Activated CD4-positive, CD25-positive, alpha-beta regulatory T cell treated with anti-CD3 and anti-CD28 coated beads, Interleukin-2, amount 50 U/mL, for 24 hours (primary cell): ENCODE measurements around the gene CUZD1.
"Not testable (repeated sequence)": the region's sequence is repeated elsewhere in the genome, so short reads cannot be mapped to it uniquely, and the experiment has no call there.

ENCODE experiments used
- ATAC-seq, 2 donors: fragments of 150-1000 bp; cut with Tn5 transposase; one replicate each; pipeline ENCODE4 v1.10.0; 2021; ENCODE audit warnings: mild to moderate bottlenecking in 1 of 2, moderate library complexity in 1 of 2

CUZD1 gene, protein sequence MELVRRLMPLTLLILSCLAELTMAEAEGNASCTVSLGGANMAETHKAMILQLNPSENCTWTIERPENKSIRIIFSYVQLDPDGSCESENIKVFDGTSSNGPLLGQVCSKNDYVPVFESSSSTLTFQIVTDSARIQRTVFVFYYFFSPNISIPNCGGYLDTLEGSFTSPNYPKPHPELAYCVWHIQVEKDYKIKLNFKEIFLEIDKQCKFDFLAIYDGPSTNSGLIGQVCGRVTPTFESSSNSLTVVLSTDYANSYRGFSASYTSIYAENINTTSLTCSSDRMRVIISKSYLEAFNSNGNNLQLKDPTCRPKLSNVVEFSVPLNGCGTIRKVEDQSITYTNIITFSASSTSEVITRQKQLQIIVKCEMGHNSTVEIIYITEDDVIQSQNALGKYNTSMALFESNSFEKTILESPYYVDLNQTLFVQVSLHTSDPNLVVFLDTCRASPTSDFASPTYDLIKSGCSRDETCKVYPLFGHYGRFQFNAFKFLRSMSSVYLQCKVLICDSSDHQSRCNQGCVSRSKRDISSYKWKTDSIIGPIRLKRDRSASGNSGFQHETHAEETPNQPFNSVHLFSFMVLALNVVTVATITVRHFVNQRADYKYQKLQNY

DNA sequence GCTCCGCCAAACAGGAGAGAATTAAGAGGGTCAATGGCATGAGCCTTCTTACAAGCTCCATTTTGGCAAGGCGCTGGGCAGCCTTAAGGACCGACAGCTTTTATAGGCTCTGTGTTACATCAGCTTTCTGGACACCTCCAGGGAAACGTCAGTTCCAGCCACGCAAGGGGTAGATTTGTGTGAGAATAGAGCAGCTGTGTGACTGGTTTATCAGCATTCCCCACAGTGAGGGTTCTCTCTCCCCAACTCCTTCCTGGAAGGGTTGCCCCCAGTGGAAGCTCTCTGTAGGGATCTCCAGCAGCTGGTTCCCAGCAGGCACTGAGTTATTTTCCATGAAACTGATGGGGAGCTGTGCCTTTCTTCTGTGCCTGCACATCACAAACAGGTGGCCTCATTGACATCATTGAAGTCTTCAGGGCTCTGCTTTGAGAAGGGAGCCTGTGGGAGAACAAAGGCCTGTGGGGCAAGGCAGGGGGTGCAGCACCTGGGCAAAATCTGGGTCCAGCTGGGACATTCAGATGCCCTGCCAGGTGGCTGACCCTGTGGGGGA lies at the start of gene CUZD1:
CUZD1 (minus strand) TSS at position 75 of the 550 bp plus-strand sequence; CDS start at position 61, 14 bp downstream.
- ATAC-seq = no peak

DNA sequence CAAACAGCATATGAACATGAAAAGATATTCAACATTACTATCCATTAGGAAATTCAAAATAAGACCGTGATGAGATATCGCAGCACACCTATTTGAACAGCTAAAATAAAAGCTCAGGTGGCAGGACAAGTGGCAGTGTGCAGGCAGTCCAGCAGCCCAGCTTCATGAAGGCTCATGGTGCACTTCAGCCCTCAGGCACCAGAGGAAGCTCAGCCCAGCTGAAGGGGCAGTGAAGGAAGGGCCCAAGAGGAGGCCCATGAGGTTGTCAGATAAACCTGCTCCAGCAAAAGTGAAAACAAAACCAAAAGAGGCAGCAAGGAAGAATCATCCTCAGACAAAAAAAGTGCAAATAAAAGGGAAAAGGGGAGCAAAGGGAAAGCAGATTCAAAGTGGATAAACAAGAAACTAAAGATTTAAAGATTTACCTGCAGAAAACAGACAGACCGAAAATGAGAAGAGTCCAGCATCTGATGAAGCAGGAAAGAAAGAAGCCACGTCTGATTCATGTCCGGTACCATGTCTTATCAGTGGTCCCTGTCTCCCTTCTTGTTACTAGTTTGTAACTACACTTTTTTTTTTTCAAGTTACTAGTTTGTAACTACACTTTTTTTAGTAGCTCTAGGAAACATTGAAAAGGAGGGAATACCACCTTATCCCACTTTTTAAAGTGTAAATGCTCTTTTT lies 48.7 kb upstream of the CUZD1 start:
- ATAC-seq = no peak

DNA sequence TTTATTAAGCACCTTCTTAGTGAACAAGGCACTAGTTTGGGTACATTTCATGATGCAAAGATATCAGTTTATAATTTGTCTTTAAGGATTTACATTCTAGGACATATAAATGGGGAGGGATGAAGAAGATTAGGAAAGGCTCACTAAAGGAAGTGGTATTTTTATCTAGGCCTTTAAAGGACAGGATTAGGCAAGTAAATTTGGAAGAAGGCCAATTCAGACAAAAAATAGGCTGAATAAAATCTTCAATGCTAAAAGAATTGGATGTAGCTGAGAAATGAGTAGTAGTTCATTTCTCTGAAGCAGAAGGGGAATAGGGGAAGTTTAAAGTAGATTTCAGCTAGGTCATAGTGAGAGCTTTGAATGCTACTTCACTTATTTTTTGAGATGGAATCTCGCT lies 38.5 kb upstream of the CUZD1 start:
- ATAC-seq = no peak

DNA sequence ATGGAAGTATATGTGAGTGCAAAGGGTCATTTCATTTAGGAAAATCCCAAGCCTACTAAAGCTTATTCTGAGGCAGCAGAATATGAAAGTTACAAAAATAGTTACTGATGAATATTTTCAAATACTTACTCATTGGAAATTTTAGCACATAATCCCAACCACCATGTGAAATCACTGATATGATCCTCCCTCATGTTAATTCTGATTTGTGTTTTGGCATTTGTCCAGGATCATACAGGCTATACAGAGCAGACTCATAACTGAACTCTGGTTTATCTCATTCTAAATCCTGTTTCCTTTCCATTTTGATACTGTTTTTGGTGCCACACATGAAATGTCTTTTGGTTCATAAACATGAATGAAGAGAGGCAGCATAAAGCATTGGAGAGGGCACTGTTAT lies 37.1 kb upstream of the CUZD1 start:
- no peak for ATAC-seq

GRCh38 chr10:122879339-122880273 lies 33.9 kb upstream of the CUZD1 start, which contains the start of gene FAM24B:
TSS of gene FAM24B (minus strand) at chr10:122879581. CDS start at chr10:122850515, 29,066 bp downstream.
- peak; percentile 79 to 81 for ATAC-seq

DNA sequence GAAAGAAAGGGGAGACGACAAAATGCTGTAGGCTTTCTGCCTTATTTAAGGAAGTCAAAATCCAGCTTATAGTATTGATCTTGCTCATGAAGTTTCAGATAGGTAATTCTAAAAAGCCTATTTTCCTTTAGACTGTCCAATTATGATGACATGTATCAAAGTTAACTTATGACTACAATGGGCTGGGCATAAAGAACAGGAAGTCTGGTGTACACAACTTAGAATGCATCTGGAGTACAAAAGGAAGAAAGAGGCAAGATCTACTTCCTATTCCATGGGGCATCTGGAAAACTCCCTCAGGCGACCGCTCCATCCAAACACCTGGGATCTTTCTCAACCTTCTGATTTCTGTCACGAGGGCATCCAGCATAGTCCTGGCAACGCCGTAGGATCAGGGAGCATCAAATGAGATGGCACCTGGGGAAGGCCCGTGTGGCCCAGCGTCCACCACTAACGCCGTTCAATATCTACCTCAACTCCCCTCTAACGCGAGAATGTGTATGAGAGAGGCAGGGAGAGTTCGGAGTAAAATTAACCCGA lies 33.2 kb upstream of the CUZD1 start:
- peak; percentile 8 to 17 for ATAC-seq

- ATAC-seq = no peak
These were observed 31.6 kb upstream of the CUZD1 start for GRCh38 chr10:122877264-122877663.

DNA sequence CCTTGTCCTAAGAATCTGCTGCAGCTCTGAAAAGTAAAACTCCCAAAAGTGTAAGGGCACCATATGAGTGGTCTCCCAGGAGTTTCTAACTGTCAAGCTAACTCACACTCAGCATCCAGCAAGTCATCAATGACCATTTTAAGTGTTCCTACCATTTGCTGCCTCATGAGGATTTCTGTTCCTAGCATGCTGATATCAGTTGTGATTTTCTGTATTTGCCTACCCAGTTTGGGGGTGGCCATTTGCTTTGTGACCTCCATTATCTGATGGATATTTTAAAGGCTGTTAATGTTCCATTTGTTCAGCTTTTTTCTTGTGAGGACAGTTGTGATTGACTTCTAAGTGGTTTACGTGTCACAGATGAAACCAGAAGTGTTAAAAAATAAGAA lies 30.8 kb upstream of the CUZD1 start:
- ATAC-seq = no peak

DNA sequence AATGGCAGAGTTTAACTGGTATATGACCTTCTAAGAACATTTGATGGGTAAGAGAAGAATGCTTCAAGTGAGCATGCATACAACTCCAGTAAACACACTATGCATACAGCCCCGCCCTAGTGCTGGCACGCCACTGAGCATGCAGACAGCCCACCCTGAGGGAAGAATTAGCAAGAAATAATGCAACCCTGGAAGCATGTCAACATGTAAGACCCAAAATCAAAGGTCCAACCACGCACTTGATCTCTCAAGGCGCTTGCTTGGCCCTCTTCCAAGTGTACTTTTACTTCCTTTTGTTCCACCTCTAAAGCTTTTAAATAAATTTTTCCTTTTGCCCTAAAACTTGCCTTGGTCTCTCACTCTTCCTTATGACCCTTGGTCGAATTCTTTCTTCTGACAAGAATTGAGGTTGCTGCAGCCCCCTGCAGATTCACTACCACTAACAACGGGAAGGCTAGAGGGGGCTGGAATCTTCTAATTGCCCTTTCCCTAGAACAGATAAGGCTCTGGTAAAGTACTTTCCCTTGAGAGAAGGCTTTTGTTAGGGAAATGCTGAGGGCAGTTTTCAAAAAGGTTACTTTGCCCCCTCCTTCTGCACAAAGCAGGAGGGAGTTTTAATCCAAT lies 30.3 kb upstream of the CUZD1 start:
- no peak for ATAC-seq

GRCh38 chr10:122871947-122872346 lies 26.3 kb upstream of the CUZD1 start:
- ATAC-seq = not testable (repeated sequence)

GRCh38 chr10:122868768-122869167 lies 23.1 kb upstream of the CUZD1 start:
- ATAC-seq = not testable (repeated sequence)

DNA sequence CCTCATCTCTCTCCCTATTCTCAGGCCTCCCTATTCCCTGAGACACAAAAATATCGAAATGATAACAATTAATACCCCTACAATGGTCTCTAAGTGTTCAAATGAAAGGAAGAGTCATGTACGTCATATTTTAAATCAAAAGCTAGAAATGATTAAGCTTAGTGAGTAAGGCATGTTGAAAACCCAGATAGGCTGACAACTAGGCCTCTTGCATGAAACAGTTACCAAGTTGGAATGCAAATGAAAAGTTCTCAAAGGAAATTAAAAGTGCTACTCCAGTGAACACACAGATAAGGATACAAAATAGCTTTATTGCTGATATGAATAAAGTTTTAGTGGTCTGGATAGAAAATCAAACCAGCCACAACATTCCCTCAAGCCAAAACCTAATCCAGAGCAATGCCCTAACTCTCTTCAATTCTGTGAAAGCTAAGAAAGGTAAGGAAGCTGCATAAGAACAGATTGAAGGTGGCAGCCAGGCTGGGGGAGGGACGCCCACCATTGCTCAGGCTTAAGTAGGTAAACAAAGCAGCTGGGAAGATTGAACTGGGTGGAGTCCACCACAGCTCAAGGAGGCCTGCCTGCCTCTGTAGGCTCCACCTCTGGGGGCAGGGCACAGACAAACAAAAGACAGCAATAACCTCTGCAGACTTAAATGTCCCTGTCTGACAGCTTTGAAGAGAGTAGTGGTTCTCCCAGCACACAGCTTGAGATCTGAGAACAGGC lies 21.3 kb upstream of the CUZD1 start:
- peak in 1 of 2 donors; percentile 65 for ATAC-seq

GRCh38 chr10:122864901-122865300 lies 19.2 kb upstream of the CUZD1 start:
- no peak for ATAC-seq

- ATAC-seq = no peak
These were observed 18.5 kb upstream of the CUZD1 start for GRCh38 chr10:122864194-122864592.

- ATAC-seq = no peak
These were observed 17.8 kb upstream of the CUZD1 start for GRCh38 chr10:122863216-122864193.

DNA sequence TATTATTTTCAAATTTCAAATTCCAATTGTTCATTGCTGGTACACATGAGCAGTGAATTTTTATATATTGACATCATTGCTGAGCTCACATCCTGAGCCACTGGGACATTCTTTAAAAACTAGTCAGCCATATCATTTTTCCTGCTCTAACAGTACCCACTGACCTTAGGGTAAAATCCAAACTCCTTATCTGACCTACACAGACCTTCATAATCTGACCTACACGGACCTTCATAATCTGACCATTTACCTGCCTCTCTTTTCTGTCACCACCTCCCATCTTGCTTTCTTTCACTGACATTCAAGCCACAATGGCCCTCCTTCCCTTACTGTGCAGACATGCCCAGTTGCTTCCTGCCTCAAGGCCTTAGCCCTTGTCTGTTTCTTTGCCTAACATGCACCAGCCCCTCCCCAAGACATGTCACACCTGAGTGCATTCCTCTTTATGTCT lies 16.1 kb upstream of the CUZD1 start:
- no peak for ATAC-seq

- no peak for ATAC-seq
These were observed 13.9 kb upstream of the CUZD1 start for GRCh38 chr10:122859527-122859926.

DNA sequence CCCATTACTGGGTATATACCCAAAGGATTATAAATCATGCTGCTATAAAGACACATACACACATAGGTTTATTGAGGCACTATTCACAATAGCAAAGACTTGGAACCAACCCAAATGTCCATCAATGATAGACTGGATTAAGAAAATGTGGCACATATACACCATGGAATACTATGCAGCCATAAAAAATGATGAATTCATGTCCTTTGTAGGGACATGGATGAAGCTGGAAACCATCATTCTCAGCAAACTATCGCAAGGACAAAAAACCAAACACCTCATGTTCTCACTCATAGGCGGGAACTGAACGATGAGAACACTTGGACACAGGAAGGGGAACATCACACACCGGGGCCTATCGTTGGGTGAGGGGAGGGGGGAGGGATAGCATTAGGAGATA lies 12.4 kb upstream of the CUZD1 start:
- ATAC-seq = not testable (repeated sequence)

- no peak for ATAC-seq
These were observed 11.2 kb upstream of the CUZD1 start for GRCh38 chr10:122856902-122857301.
